ENCODE results near the gene CAPN6.

DNA sequence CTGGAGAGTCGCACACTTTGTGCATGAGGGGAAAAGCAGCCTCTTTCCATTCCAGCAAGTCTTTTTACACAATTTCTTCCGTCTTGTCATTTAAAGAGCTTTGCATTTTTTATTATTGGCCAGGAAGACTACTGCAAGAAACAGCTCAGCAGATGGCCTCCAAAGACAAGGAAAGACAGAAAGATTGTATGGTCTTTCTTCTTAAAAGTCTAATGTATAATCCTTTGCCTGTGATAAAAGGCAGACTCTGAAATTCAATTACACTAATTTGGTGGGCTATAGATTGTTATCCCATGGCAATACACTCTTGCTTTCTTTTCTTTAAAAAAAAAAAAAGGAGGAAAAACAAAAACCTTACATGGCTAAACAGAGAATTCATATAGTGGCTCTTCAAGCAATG is 5.9 kb downstream of the CAPN6 start:
- TF ChIP-seq, protein P1, sequence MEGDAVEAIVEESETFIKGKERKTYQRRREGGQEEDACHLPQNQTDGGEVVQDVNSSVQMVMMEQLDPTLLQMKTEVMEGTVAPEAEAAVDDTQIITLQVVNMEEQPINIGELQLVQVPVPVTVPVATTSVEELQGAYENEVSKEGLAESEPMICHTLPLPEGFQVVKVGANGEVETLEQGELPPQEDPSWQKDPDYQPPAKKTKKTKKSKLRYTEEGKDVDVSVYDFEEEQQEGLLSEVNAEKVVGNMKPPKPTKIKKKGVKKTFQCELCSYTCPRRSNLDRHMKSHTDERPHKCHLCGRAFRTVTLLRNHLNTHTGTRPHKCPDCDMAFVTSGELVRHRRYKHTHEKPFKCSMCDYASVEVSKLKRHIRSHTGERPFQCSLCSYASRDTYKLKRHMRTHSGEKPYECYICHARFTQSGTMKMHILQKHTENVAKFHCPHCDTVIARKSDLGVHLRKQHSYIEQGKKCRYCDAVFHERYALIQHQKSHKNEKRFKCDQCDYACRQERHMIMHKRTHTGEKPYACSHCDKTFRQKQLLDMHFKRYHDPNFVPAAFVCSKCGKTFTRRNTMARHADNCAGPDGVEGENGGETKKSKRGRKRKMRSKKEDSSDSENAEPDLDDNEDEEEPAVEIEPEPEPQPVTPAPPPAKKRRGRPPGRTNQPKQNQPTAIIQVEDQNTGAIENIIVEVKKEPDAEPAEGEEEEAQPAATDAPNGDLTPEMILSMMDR (IDR thresholded peaks at IDR 0.05 in 4 of 5, conservative IDR thresholded peaks at IDR 0.05 in 1 of 5), result no peak
- TF ChIP-seq POLR2A (IDR thresholded peaks at IDR 0.05), result no peak

Measured in gastrocnemius medialis (tissue), 4 donors.